Spleen (tissue), 7 donors: ENCODE data around the gene TRABD2B.

Experiments used
- CTCF ChIP-seq, 11 experiments: fragments of 200-600 bp in 7 of 11; fragments of 450-650 bp in 4 of 11; sonication (generic) in 4 of 11; IDR thresholded peaks in 8 of 11; conservative IDR thresholded peaks in 3 of 11; 1 replicate in 7 of 11; 2 replicates in 4 of 11; pipeline versions ENCODE4 v1.4.0 to v1.8.0; 2016 to 2021; ENCODE audit warnings: antibody characterized with exemption in 11 of 11, inconsistent platforms in 4 of 11, mild to moderate bottlenecking in 1 of 11
- POLR2A ChIP-seq, 3 donors: fragments of 450-650 bp; IDR thresholded peaks; one replicate each; pipeline ENCODE4 v1.5.1; 2017; ENCODE audit warnings: antibody characterized with exemption in 3 of 3, mild to moderate bottlenecking in 1 of 3
- POLR2AphosphoS5 ChIP-seq, 3 donors: sonication (generic); formaldehyde crosslinking; IDR thresholded peaks; one replicate each; pipeline ENCODE4 v1.5.1; 2017; ENCODE audit warnings: antibody characterized with exemption in 3 of 3
- donor health status: DM: no; HTN: no; CAD: no; lungs with moderate emphysema.
- donor health status: DM: no; HTN: no; CAD: no.
- donor health status: DM: no; HTN: no; CAD: no.

GRCh38 chr1:48017716-48018115 lies 20.5 kb upstream of the TRABD2B start:
- TF ChIP-seq CTCF (IDR thresholded peaks at IDR 0.05 in 8 of 11, conservative IDR thresholded peaks at IDR 0.05 in 3 of 11) (no peak), POLR2A (IDR thresholded peaks at IDR 0.05) (no peak), POLR2AphosphoS5 (IDR thresholded peaks at IDR 0.05) (no peak)
